ENCODE data around the gene CNTFR. TPM values are rescaled to one million over a fixed set of nuclear protein-coding genes. Genes with fewer than 3 reads are reported as not detected.

The CNTFR gene
- total RNA-seq, 2 experiments from 2014 or later: not detected

GRCh38 chr9:34553511-34554021 is 36.0 kb downstream of the CNTFR start:
- POLR2A ChIA-PET: no interaction called here
- CTCF ChIA-PET: no interaction called here

GRCh38 chr9:34552986-34553385 is 36.5 kb downstream of the CNTFR start:
- H3K9me3 Mint-ChIP-seq: no peaks in the 10 kb centered on the region
- H3K27me3 Mint-ChIP-seq: peaks cover 13% of the 10 kb centered on the region
- CTCF ChIA-PET: no interaction called here
- no peak for TF ChIP-seq CTCF (IDR thresholded peaks at IDR 0.05)
- no peaks in the 10 kb centered on the region for H3K4me1 Mint-ChIP-seq (ENCODE audit: low read depth)
- ATAC-seq (no peak), DNase-seq (no peak)
- POLR2A ChIA-PET: no interaction called here
- H3K36me3 Mint-ChIP-seq (ENCODE audit: low read depth): no peaks in the 10 kb centered on the region
- no peak overlapping the region for H3K27ac Mint-ChIP-seq
- intact Hi-C loops (cut with micrococcal nuclease): no loop called here
- no peak overlapping the region for H3K4me3 Mint-ChIP-seq

More at GRCh38 chr9:34553511-34554021, 36.0 kb downstream of the CNTFR start:
- no peak overlapping the region for H3K27ac Mint-ChIP-seq
- no peaks in the 10 kb centered on the region for H3K9me3 Mint-ChIP-seq
- ATAC-seq (no peak), DNase-seq (no peak)
- peaks cover 12% of the 10 kb centered on the region for H3K27me3 Mint-ChIP-seq
- no peak for TF ChIP-seq CTCF (IDR thresholded peaks at IDR 0.05)
- intact Hi-C loops (cut with micrococcal nuclease): no loop called here
- H3K4me3 Mint-ChIP-seq: no peak overlapping the region
- H3K4me1 Mint-ChIP-seq (ENCODE audit: low read depth): no peaks in the 10 kb centered on the region
- no peaks in the 10 kb centered on the region for H3K36me3 Mint-ChIP-seq (ENCODE audit: low read depth)

GRCh38 chr9:34552606-34552981 is 36.9 kb downstream of the CNTFR start:
- Mint-ChIP-seq H3K4me1 (ENCODE audit: low read depth) (no peaks in the 10 kb centered on the region), H3K9me3 (no peaks in the 10 kb centered on the region), H3K27ac (no peak overlapping the region), H3K27me3 (peaks cover 14% of the 10 kb centered on the region), H3K36me3 (ENCODE audit: low read depth) (no peaks in the 10 kb centered on the region), H3K4me3 (no peak overlapping the region)
- DNase-seq (no peak), ATAC-seq (no peak)
- no peak for TF ChIP-seq CTCF (IDR thresholded peaks at IDR 0.05)
- CTCF ChIA-PET: no interaction called here
- POLR2A ChIA-PET: no interaction called here
- intact Hi-C loops (cut with micrococcal nuclease): no loop called here

GRCh38 chr9:34551751-34552605 is 37.5 kb downstream of the CNTFR start:
- no peak overlapping the region for H3K27ac Mint-ChIP-seq
- peaks cover 17% of the 10 kb centered on the region for H3K27me3 Mint-ChIP-seq
- H3K36me3 Mint-ChIP-seq (ENCODE audit: low read depth): no peaks in the 10 kb centered on the region
- no peak for ATAC-seq
- DNase-seq: no peak
- intact Hi-C loops (cut with micrococcal nuclease): no loop called here
- H3K4me3 Mint-ChIP-seq: no peak overlapping the region
- no peak for TF ChIP-seq CTCF (IDR thresholded peaks at IDR 0.05)
- H3K9me3 Mint-ChIP-seq: no peaks in the 10 kb centered on the region
- POLR2A ChIA-PET: no interaction called here
- CTCF ChIA-PET: no interaction called here
- no peaks in the 10 kb centered on the region for H3K4me1 Mint-ChIP-seq (ENCODE audit: low read depth)

- TF ChIP-seq CTCF (IDR thresholded peaks at IDR 0.05): no peak
- H3K27me3 Mint-ChIP-seq: peaks cover 15% of the 10 kb centered on the region
- ATAC-seq (no peak), DNase-seq (no peak)
- no peak overlapping the region for H3K4me3 Mint-ChIP-seq
- POLR2A ChIA-PET: no interaction called here
- CTCF ChIA-PET: no interaction called here
- H3K36me3 Mint-ChIP-seq (ENCODE audit: low read depth): no peaks in the 10 kb centered on the region
- H3K9me3 Mint-ChIP-seq: no peaks in the 10 kb centered on the region
- intact Hi-C loops (cut with micrococcal nuclease): no loop called here
- no peaks in the 10 kb centered on the region for H3K4me1 Mint-ChIP-seq (ENCODE audit: low read depth)
- H3K27ac Mint-ChIP-seq: no peak overlapping the region
Measured at GRCh38 chr9:34550681-34551270, 38.7 kb downstream of the CNTFR start.
